Cardiac muscle cell (in vitro differentiated cells and primary cell): ENCODE results near the gene BBS9. TPM values are rescaled to one million over a fixed set of nuclear protein-coding genes. Genes with fewer than 3 reads are reported as not detected.

ENCODE experiments used
- DNase-seq, 2 donors: peaks; one replicate each; pipeline versions ENCODE4 v3.0.0 to v3.0.0-alpha.2; 2010 to 2017; ENCODE audit warnings: low read depth in 1 of 2, low spot score in 1 of 2
- H3K27ac ChIP-seq: fragments of 200-600 bp; sonication (generic); 2 replicates; pipeline ENCODE4 v1.5.1; 2016
- H3K27me3 ChIP-seq: fragments of 200-600 bp; sonication (generic); 2 replicates; pipeline ENCODE4 v1.6.0; 2016; ENCODE audit warnings: control low read depth
- H3K36me3 ChIP-seq: fragments of 200-600 bp; sonication (generic); 2 replicates; pipeline ENCODE4 v1.5.1; 2016; ENCODE audit warnings: control low read depth
- H3K4me1 ChIP-seq: fragments of 200-600 bp; sonication (generic); 2 replicates; pipeline ENCODE4 v1.8.1; 2017; ENCODE audit warnings: low read depth, mild to moderate bottlenecking, mixed run types
- H3K4me3 ChIP-seq: fragments of 200-600 bp; sonication (generic); 2 replicates; pipeline ENCODE4 v1.5.1; 2016; ENCODE audit warnings: mild to moderate bottlenecking
- H3K9me3 ChIP-seq: fragments of 200-600 bp; sonication (generic); 2 replicates; pipeline ENCODE4 v1.5.1; 2017; ENCODE audit warnings: low read depth, mild to moderate bottlenecking, control low read depth
- polyA plus RNA-seq: library from polyadenylated mRNA; unstranded; fragments of >200 nt; fragmentation: Nextera tagmentation; extraction: Ambion mirVana; gene quantifications from 2 replicates; pipeline ENCODE4 v1.2.1, GENCODE V29; 2016
- total RNA-seq: library from RNA; depleted of rRNA; stranded (reverse); fragments of >200 nt; gene quantifications from 2 replicates; pipeline ENCODE4 v1.2.3, GENCODE V29; 2016
- TF ChIP-seq, protein P1 (sequence below): IDR thresholded peaks from 2 replicates; pipeline ENCODE4 v1.5.1; 2012; ENCODE audit warnings: low read depth, mild to moderate bottlenecking, low read length

BBS9 gene
- total and polyA plus RNA-seq, 2 experiments from 2014 or later, result 9.8 to 13.2 TPM

DNA sequence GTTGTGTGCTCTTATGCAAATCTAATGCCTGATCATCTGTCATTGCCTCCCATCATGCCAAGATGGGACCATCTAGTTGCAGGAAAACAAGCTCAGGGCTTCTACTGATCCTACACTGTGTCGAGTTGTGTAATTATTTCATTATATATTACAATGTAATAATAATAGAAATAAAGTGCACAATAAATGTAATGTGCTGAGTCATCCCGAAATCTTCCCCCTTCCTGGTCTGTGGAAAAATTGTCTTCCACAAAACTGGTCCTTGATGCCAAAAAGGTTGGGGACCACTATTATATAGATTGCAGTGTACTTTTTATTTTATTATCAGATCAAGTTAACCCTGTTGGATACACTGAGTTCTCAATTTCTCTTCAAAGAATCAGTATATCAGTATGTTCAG, 50.2 kb downstream of the BBS9 start:
- Histone ChIP-seq H3K27me3 (no peaks in the 10 kb centered on the region), H3K4me1 (peaks cover 20% of the 10 kb centered on the region), H3K9me3 (no peaks in the 10 kb centered on the region), H3K27ac (no peak overlapping the region), H3K36me3 (no peaks in the 10 kb centered on the region), H3K4me3 (no peak overlapping the region)
- no peak for DNase-seq
- TF ChIP-seq, protein P1, sequence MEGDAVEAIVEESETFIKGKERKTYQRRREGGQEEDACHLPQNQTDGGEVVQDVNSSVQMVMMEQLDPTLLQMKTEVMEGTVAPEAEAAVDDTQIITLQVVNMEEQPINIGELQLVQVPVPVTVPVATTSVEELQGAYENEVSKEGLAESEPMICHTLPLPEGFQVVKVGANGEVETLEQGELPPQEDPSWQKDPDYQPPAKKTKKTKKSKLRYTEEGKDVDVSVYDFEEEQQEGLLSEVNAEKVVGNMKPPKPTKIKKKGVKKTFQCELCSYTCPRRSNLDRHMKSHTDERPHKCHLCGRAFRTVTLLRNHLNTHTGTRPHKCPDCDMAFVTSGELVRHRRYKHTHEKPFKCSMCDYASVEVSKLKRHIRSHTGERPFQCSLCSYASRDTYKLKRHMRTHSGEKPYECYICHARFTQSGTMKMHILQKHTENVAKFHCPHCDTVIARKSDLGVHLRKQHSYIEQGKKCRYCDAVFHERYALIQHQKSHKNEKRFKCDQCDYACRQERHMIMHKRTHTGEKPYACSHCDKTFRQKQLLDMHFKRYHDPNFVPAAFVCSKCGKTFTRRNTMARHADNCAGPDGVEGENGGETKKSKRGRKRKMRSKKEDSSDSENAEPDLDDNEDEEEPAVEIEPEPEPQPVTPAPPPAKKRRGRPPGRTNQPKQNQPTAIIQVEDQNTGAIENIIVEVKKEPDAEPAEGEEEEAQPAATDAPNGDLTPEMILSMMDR, result no peak

DNA sequence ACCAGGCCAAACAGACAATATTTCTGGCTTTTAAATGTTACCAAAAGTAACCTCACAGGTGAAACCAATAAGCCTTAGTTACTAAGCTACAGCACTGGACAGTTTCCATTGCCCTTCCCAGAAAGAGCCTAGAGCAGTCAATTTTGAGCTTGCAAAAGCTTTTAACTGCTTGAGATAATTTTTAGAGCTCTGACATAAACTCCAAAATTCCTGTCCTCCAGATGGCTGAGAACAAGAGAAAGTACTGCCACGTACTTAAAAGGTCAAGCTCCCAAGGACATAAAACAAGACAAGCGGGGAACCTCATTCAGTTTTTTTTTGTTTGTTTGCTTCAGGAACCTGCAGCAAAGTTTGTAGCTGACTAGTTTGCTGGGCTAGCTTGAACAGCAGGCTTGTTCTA, 54.1 kb downstream of the BBS9 start:
- DNase-seq, result peak in 1 of 2 donors; percentile 56
- TF ChIP-seq, protein P1, result no peak
- Histone ChIP-seq H3K27ac (peak overlapping the region; percentile 95), H3K4me1 (peaks cover 33% of the 10 kb centered on the region), H3K36me3 (no peaks in the 10 kb centered on the region), H3K4me3 (no peak overlapping the region), H3K9me3 (no peaks in the 10 kb centered on the region), H3K27me3 (no peaks in the 10 kb centered on the region)

DNA sequence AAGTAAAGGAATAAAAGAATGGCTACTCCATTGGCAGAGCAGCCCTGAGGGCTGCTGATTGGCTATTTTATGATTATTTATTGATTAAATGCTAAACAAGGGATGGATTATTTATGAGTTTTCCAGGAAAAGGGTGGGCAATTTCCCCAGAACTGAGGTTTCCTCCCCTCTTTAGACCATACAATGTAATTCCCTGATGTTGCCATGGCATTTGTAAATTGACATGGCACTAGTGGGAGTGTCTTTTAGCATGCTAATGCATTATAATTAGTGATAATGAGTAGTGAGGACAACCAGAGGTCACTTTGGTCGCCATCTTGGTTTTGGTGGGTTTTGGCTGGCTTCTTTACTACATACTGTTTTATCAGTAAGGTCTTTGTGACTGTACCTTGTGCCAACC, 55.5 kb downstream of the BBS9 start:
- H3K9me3 ChIP-seq, result no peaks in the 10 kb centered on the region
- H3K27ac ChIP-seq, result peak overlapping the region; percentile 95
- no peaks in the 10 kb centered on the region for H3K36me3 ChIP-seq
- no peaks in the 10 kb centered on the region for H3K27me3 ChIP-seq
- TF ChIP-seq, protein P1, result no peak
- H3K4me3 ChIP-seq, result no peak overlapping the region
- no peak for DNase-seq
- peaks cover 33% of the 10 kb centered on the region for H3K4me1 ChIP-seq

DNA sequence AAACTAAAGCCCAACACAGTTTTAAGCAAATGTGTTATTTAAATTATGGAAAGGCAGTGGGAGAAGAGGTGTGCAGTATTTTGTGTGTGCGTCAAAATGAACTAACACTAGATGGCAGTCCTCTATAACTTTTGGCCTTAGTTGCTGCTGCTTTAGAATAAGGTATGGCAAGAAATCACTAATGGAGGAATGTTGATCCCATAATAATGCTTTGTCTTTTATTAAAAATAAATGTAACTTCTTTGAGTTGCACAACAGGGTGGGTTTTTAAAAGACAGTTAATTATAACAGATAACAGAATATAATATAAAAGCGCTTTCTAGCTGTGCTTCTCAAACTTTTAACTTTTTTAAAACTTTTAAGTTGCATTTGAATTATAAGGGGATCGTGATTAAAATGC, 56.4 kb downstream of the BBS9 start:
- H3K4me3 ChIP-seq, result no peak overlapping the region
- H3K9me3 ChIP-seq, result no peaks in the 10 kb centered on the region
- H3K4me1 ChIP-seq, result peaks cover 33% of the 10 kb centered on the region
- no peaks in the 10 kb centered on the region for H3K27me3 ChIP-seq
- no peaks in the 10 kb centered on the region for H3K36me3 ChIP-seq
- TF ChIP-seq, protein P1, result peak; percentile 71
- peak overlapping the region; percentile 56 for H3K27ac ChIP-seq
- peak; percentile 71 to 81 for DNase-seq

DNA sequence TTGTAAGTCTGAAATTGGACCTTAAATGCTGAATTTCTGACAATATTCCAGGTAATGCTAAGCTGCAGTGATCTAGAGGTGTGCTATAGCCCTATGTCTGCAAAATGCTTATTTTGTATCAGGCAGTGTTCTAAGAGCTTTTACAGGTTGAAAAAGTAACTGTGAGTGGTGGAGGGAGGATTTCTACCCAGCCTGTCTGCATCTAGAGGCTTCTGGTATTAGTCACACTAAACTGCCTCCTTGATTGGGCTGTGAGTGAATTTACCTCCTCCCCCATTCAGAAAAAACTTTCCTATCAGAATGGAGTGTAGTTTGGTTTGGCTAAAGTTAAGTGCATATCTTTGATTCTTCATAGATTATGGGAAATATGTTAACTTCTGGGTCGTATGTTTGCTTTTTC, 56.8 kb downstream of the BBS9 start:
- no peaks in the 10 kb centered on the region for H3K27me3 ChIP-seq
- H3K36me3 ChIP-seq, result no peaks in the 10 kb centered on the region

More for the DNA sequence above, 56.8 kb downstream of the BBS9 start:
- H3K4me3 ChIP-seq, result no peak overlapping the region
- H3K27ac ChIP-seq, result peak overlapping the region; percentile 56
- peaks cover 33% of the 10 kb centered on the region for H3K4me1 ChIP-seq
- peak; percentile 49 to 73 for DNase-seq
- TF ChIP-seq, protein P1, result no peak
- H3K9me3 ChIP-seq, result no peaks in the 10 kb centered on the region
